Activated naive CD8-positive, alpha-beta T cell (primary cell): ENCODE data around the gene RPTOR.
"Not testable (repeated sequence)": the region's sequence is repeated elsewhere in the genome, so short reads cannot be mapped to it uniquely, and the experiment has no call there.

Experiments used
- H3K27ac Mint-ChIP-seq: one replicate; pipeline ENCODE4 v1.8.0; 2021; ENCODE audit warnings: mixed read lengths
- H3K27me3 Mint-ChIP-seq: one replicate; pipeline ENCODE4 v1.8.0; 2021; ENCODE audit warnings: mixed read lengths
- H3K36me3 Mint-ChIP-seq: one replicate; pipeline ENCODE4 v1.8.0; 2021; ENCODE audit warnings: mixed read lengths
- H3K4me1 Mint-ChIP-seq: one replicate; pipeline ENCODE4 v1.8.0; 2021; ENCODE audit warnings: low read depth, mixed read lengths
- H3K4me3 Mint-ChIP-seq: one replicate; pipeline ENCODE4 v1.8.0; 2021; ENCODE audit warnings: mild to moderate bottlenecking, mixed read lengths
- H3K9me3 Mint-ChIP-seq: one replicate; pipeline ENCODE4 v1.8.0; 2021; ENCODE audit warnings: low read depth, mixed read lengths

The RPTOR gene

GRCh38 chr17:80694085-80694991, 149.7 kb downstream of the RPTOR start:
- Mint-ChIP-seq H3K4me1 (peaks cover 50% of the 10 kb centered on the region), H3K4me3 (no peak overlapping the region), H3K27me3 (no peaks in the 10 kb centered on the region), H3K36me3 (peaks cover 4% of the 10 kb centered on the region), H3K27ac (peak overlapping the region; percentile 16), H3K9me3 (no peaks in the 10 kb centered on the region)

- peaks cover 52% of the 10 kb centered on the region for H3K4me1 Mint-ChIP-seq
- no peaks in the 10 kb centered on the region for H3K27me3 Mint-ChIP-seq
- peaks cover 9% of the 10 kb centered on the region for H3K36me3 Mint-ChIP-seq
- H3K9me3 Mint-ChIP-seq: peaks cover 3% of the 10 kb centered on the region
- no peak overlapping the region for H3K4me3 Mint-ChIP-seq
- peak overlapping the region; percentile 64 for H3K27ac Mint-ChIP-seq
Observed at GRCh38 chr17:80694992-80695912, 150.6 kb downstream of the RPTOR start.

GRCh38 chr17:80695979-80696378, 151.3 kb downstream of the RPTOR start:
- Mint-ChIP-seq H3K27me3 (no peaks in the 10 kb centered on the region), H3K27ac (peak overlapping the region; percentile 64), H3K36me3 (peaks cover 5% of the 10 kb centered on the region), H3K4me1 (peaks cover 54% of the 10 kb centered on the region), H3K9me3 (peaks cover 3% of the 10 kb centered on the region), H3K4me3 (no peak overlapping the region)

GRCh38 chr17:80696456-80696855, 151.8 kb downstream of the RPTOR start:
- Mint-ChIP-seq H3K36me3 (peaks cover 5% of the 10 kb centered on the region), H3K4me1 (peaks cover 54% of the 10 kb centered on the region)

GRCh38 chr17:80696964-80697363, 152.3 kb downstream of the RPTOR start:
- Mint-ChIP-seq H3K4me1 (peaks cover 55% of the 10 kb centered on the region), H3K27ac (peak overlapping the region; percentile 50), H3K27me3 (no peaks in the 10 kb centered on the region), H3K9me3 (peaks cover 3% of the 10 kb centered on the region), H3K36me3 (peaks cover 5% of the 10 kb centered on the region), H3K4me3 (no peak overlapping the region)

More at GRCh38 chr17:80696456-80696855, 151.8 kb downstream of the RPTOR start:
- no peaks in the 10 kb centered on the region for H3K27me3 Mint-ChIP-seq
- H3K27ac Mint-ChIP-seq: no peak overlapping the region
- H3K9me3 Mint-ChIP-seq: peaks cover 3% of the 10 kb centered on the region
- H3K4me3 Mint-ChIP-seq: no peak overlapping the region

GRCh38 chr17:80698297-80698696, 153.7 kb downstream of the RPTOR start:
- H3K4me3 Mint-ChIP-seq: no peak overlapping the region
- H3K9me3 Mint-ChIP-seq: peaks cover 3% of the 10 kb centered on the region
- H3K36me3 Mint-ChIP-seq: peaks cover 7% of the 10 kb centered on the region
- no peak overlapping the region for H3K27ac Mint-ChIP-seq
- H3K4me1 Mint-ChIP-seq: peaks cover 67% of the 10 kb centered on the region
- no peaks in the 10 kb centered on the region for H3K27me3 Mint-ChIP-seq

- H3K36me3 Mint-ChIP-seq, H3K9me3 Mint-ChIP-seq, H3K27ac Mint-ChIP-seq, H3K4me3 Mint-ChIP-seq, H3K27me3 Mint-ChIP-seq: not testable (repeated sequence)
- peaks cover 77% of the 10 kb centered on the region for H3K4me1 Mint-ChIP-seq
Observed at GRCh38 chr17:80699205-80699604, 154.6 kb downstream of the RPTOR start.

- H3K27me3 Mint-ChIP-seq: no peaks in the 10 kb centered on the region
- peaks cover 9% of the 10 kb centered on the region for H3K36me3 Mint-ChIP-seq
- H3K4me1 Mint-ChIP-seq: peaks cover 77% of the 10 kb centered on the region
- no peak overlapping the region for H3K4me3 Mint-ChIP-seq
- peaks cover 3% of the 10 kb centered on the region for H3K9me3 Mint-ChIP-seq
- no peak overlapping the region for H3K27ac Mint-ChIP-seq
Observed at GRCh38 chr17:80701730-80702129, 157.1 kb downstream of the RPTOR start.

- H3K4me1 Mint-ChIP-seq: peaks cover 74% of the 10 kb centered on the region
- no peak overlapping the region for H3K4me3 Mint-ChIP-seq
- no peaks in the 10 kb centered on the region for H3K27me3 Mint-ChIP-seq
- H3K36me3 Mint-ChIP-seq: peaks cover 9% of the 10 kb centered on the region
- peaks cover 3% of the 10 kb centered on the region for H3K9me3 Mint-ChIP-seq
- H3K27ac Mint-ChIP-seq: peak overlapping the region; percentile 81
Observed at GRCh38 chr17:80702315-80703141, 157.9 kb downstream of the RPTOR start.

GRCh38 chr17:80703142-80703478, 158.5 kb downstream of the RPTOR start:
- Mint-ChIP-seq H3K9me3 (peaks cover 3% of the 10 kb centered on the region), H3K27me3 (no peaks in the 10 kb centered on the region), H3K4me1 (peaks cover 71% of the 10 kb centered on the region), H3K4me3 (peak overlapping the region; percentile 38), H3K27ac (peak overlapping the region; percentile 81), H3K36me3 (peaks cover 9% of the 10 kb centered on the region)

- Mint-ChIP-seq H3K4me1 (peaks cover 71% of the 10 kb centered on the region), H3K4me3 (peak overlapping the region; percentile 18), H3K36me3 (peaks cover 9% of the 10 kb centered on the region), H3K27ac (peak overlapping the region; percentile 41), H3K27me3 (no peaks in the 10 kb centered on the region), H3K9me3 (peaks cover 3% of the 10 kb centered on the region)
Observed at GRCh38 chr17:80704381-80704819, 159.8 kb downstream of the RPTOR start.

GRCh38 chr17:80704894-80705293, 160.3 kb downstream of the RPTOR start:
- peaks cover 3% of the 10 kb centered on the region for H3K9me3 Mint-ChIP-seq
- H3K36me3 Mint-ChIP-seq: peaks cover 12% of the 10 kb centered on the region
- H3K4me3 Mint-ChIP-seq: peak overlapping the region; percentile 18
- no peaks in the 10 kb centered on the region for H3K27me3 Mint-ChIP-seq
- H3K4me1 Mint-ChIP-seq: peaks cover 73% of the 10 kb centered on the region
- no peak overlapping the region for H3K27ac Mint-ChIP-seq

- Mint-ChIP-seq H3K9me3 (no peaks in the 10 kb centered on the region), H3K27ac (peak overlapping the region; percentile 61), H3K27me3 (no peaks in the 10 kb centered on the region), H3K4me1 (peaks cover 72% of the 10 kb centered on the region), H3K4me3 (no peak overlapping the region), H3K36me3 (peaks cover 9% of the 10 kb centered on the region)
Observed at GRCh38 chr17:80705988-80706387, 161.3 kb downstream of the RPTOR start.

- Mint-ChIP-seq H3K27ac (no peak overlapping the region), H3K9me3 (no peaks in the 10 kb centered on the region), H3K4me3 (no peak overlapping the region), H3K36me3 (peaks cover 9% of the 10 kb centered on the region), H3K4me1 (peaks cover 75% of the 10 kb centered on the region), H3K27me3 (no peaks in the 10 kb centered on the region)
Observed at GRCh38 chr17:80706463-80706867, 161.8 kb downstream of the RPTOR start.
